Fibroblast of skin of left quadriceps (primary cell): ENCODE measurements around the gene TOMM40.
"Not testable (repeated sequence)": the region's sequence is repeated elsewhere in the genome, so short reads cannot be mapped to it uniquely, and the experiment has no call there.

Source experiments
- DNase-seq, 2 experiments: peaks; one replicate each; pipeline ENCODE4 v3.0.0-alpha.2; 2013; ENCODE audit warnings: low read depth in 2 of 2

Gene TOMM40

GRCh38 chr19:44871809-44872208, 19.2 kb upstream of the TOMM40 start:
- DNase-seq: no peak

GRCh38 chr19:44872661-44873060, 18.4 kb upstream of the TOMM40 start:
- DNase-seq: no peak

- DNase-seq: no peak
Measured at GRCh38 chr19:44874317-44874716, 16.7 kb upstream of the TOMM40 start.

- DNase-seq: no peak
Measured at GRCh38 chr19:44875666-44876451, 15.2 kb upstream of the TOMM40 start.

DNA sequence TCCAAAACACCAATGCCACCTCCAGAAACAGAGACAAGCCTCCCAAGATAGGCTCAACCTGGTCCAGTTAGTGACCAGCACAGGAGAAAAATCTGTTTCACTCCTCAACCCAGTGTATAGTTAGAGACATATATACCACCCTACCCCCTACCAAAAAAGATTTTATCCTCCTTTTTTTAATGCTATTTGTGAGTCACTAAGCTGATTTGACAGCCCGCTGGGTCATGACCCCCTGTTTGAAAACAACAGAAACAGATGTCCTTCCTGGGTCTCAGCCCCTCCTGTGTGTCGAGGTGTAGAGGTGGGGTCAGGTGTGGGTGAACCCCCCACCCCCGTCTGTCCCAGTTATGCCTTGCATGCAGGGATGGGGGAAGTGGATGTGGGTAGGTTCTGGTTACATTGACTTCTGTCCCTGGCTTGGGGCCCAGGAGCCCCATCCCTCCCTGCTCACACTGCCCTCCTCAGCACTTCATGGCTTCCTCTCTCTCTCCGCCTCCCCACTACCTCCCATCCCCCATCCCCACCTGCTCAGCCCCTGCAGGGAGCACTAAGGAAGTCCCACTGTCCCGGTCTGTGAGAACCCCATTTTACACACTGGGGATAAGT, 14.0 kb upstream of the TOMM40 start:
- DNase-seq: no peak

GRCh38 chr19:44878120-44878865, 12.8 kb upstream of the TOMM40 start:
- DNase-seq: no peak

- DNase-seq: no peak
Measured at GRCh38 chr19:44879309-44880065, 11.6 kb upstream of the TOMM40 start.

GRCh38 chr19:44882063-44882462, 9.0 kb upstream of the TOMM40 start:
- DNase-seq: no peak

- not testable (repeated sequence) for DNase-seq
Measured at GRCh38 chr19:44882619-44883397, 8.2 kb upstream of the TOMM40 start.

GRCh38 chr19:44883922-44884321, 7.1 kb upstream of the TOMM40 start:
- DNase-seq: no peak

- no peak for DNase-seq
Measured at GRCh38 chr19:44884566-44884965, 6.5 kb upstream of the TOMM40 start.

DNA sequence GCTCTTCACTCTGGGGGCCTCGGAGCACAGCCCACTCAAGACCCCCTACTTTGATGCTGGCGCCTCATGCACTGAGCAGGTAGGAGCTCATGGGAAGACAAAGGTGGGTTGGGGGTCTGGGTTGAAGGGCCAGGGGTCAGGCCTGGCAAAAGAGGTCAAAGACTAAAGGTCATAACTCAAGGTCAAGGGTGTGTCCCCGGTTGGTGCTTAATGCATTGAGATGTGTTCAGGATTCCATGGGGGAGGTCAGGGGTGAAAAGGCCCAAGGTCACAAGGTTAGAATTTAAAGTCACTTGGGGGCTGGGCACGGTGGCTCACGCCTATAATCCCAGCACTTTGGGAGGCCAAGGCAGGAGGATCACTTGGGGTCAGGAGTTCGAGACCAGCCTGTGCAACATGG, 4.9 kb upstream of the TOMM40 start:
- no peak for DNase-seq

GRCh38 chr19:44887648-44888047, 3.4 kb upstream of the TOMM40 start:
- DNase-seq: no peak

DNA sequence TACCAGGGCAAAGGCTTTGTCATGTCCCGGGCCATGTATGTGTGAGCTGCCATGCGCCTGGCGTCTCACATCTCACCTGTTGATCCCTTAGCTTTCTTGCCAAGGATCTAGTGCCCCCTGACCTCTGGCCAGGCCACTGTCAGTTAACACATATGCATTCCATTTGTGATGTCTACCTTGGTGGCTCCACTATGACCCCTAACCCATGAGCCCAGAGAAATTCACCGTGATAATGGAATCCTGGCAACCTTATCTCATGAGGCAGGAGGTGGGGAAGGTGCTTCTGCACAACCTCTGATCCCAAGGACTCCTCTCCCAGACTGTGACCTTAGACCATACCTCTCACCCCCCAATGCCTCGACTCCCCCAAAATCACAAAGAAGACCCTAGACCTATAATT, 2.7 kb upstream of the TOMM40 start:
- not testable (repeated sequence) for DNase-seq

- no peak for DNase-seq
Measured at GRCh38 chr19:44889830-44890365, 1.2 kb upstream of the TOMM40 start.

DNA sequence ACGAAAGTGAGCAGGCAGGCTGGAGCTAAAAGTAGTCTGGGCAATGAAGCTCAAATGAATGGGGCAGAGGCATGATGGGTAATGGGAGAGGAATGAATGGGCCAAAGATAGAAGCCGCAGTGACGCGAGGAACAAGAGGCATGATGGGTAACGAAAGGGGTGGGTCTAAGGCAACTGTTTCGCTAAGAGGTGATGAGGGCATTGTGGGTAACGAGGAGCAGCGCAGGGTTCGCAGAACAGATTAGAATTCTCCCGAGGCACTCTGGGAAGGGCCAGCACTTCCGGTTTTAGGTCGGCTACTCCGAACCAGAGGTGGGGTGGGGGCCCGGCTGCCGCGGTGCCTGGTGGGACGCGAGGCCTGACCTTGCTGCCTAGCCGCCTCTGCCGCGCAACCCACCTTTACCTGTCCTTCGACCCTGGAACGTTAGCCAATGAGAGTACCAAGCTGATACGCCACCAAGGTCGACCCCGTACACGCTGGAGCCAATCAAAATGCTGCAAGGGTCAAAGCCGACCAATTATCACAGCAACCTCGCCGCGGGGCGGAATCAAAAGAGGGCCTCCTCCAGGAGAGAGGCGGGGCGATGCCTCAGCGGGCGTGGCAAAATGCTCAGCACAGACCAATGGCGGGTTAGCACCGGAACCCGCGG, 563 bp upstream of the TOMM40 start:
- DNase-seq: peak; percentile 97 to 100

DNA sequence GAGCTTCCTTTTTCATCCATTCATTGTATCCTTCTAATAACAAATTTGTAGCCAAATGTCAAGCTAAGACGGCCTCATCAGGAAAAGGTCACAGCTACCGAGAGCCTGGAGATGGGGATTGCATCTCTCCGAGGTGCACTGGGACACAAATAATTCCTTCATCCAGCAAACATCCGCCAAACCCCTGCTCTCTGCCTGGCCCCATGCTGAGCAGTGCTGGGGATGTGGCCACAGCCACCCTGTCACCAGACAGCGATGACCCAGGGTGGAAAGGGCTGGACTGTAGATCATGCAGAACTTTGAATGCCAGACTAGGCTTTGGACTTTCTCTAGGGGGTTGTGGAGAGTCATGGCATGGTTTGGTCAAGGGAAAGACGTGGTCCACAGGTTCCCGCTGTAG, 1.9 kb downstream of the TOMM40 start:
- DNase-seq: no peak

DNA sequence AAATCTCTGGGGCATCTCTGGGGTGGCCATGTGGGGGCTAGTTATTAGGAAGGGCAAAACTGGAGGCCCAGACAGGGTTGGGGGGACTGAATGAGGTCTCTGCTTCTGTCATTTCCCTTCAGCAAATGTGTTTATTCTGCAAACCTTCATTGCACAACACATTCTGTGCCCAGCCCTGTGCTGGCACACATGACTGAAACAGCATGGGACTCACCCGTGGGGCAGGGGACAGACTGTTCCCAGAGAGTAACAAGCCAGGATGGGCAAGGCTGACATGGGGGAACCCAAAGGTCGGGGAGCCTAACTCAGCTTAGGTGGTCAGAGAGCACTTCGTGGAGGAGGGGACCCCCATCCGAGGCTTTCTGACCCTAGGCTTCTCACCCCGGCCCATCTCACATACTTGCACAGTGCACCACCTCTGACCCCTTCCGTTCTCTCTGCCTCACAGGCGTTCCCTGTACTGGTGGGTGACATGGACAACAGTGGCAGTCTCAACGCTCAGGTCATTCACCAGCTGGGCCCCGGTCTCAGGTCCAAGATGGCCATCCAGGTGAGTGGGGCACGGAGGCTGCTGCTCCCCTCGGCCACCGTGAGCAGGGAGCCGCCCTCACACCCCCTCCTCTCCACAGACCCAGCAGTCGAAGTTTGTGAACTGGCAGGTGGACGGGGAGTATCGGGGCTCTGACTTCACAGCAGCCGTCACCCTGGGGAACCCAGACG, 2.4 kb downstream of the TOMM40 start:
- DNase-seq: no peak

DNA sequence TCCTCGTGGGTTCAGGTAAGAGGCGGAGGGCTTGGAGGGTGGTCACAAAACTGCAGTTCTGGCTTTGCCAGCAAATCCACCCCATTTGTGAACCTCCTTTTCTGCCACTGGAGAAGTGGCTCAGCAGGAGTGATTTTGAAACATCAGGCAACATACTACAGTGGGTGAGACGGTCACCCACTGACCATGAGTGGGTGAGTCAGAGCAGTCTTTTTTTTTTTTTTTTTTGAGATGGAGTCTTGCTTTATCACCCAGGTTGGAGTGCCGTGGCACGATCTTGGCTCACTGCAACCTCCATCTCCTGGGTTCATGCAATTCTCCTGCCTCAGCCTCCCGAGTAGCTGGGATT, 3.0 kb downstream of the TOMM40 start:
- no peak for DNase-seq

DNA sequence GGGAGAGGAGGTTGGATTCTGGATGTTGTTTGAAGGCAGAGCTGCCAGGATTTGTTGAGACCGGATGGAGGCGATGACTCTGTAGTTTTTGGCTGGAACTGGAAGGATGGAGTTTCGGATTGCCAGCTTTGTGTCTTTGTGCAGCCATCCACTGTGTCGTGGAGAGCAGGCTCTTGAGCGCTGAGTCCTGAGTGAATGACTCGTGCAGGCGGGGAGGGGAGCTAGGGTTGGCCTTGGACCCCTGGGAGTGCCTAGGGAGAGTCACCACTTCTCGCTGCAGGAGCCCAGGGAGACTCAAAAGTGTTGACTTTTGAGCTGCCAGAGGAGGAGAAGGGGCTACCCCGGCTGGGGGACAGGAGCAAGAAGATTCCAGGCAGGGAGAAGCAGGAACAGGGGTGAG, 3.9 kb downstream of the TOMM40 start:
- DNase-seq: no peak
